ENCODE results near the gene SPATA32. TPM values are rescaled to one million over a fixed set of nuclear protein-coding genes. Genes with fewer than 3 reads are reported as not detected.

SPATA32 gene
- total RNA-seq, 2 experiments from 2014 or later: 0.23 to 0.49 TPM

DNA sequence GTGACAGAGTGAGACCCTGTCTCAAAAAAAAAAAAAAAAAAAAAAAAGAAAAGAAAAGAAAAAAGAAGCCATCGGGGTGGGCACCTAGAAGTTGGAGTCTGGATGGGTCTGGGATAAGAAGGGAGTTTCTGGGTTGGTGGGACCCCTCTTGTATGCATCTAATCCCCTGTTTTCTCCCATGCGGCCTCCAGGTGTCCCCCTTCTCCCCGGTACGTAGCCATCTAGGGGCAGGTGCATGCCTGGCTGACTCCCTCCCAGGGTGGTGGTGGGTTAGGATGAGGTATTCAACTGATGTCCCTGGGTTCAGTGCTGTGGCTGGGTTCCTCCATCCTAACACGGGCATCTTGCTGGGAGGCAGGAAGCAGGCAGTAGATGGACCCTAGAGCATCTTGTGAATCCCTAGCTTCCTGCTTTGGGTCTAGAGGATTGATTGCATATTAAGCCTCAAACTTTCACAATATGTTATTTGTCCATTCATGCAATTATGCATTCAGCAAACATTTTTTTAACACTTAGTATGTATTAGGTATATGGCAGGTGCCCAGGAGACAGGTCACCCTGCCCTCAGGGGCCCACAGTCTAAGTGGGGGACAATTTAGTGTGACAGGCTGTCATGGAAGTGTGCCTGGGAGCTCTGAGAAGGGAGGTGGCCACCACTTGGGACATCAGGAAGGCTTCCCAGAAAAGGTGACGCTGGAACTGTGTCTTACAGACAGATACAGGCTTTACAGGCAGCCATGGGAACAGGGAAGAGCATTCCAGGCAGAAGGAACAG is 27.1 kb downstream of the SPATA32 start:
- ATAC-seq: peak; percentile 72
- DNase-seq: peak; percentile 66

DNA sequence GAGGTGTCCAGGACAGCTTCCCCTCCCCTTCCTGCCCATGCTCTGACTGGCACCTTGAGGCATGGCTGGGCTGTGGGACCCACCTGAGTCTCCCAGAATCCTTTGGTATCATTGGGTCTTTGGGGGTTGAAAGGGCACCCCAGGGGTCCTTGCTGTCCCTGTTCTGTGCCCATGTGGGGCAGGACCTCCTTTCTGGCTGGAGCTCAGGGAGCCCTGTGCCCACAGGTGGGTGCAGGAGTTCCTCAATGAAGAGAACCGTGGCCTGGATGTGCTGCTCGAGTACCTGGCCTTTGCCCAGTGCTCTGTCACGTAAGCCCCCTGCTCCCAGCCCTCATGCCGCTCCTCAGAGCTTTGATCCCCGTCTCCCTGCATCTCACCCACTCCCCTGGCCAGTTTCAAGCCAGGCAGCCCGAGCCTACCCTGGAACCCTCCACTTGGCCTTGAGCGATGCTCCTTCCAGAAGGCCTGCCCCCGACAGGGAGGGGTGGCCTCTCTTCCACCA is 28.4 kb downstream of the SPATA32 start:
- DNase-seq (no peak), ATAC-seq (no peak)
- CTCF ChIA-PET: interaction anchor here (1.2 to 16.1 kb wide), 3 partner anchors 10 to 151 kb away, joined by 6 to 386 read pairs (median 23); partner anchors contain the start of gene FMNL1
- no peaks in the 10 kb centered on the region for H3K9me3 Mint-ChIP-seq (ENCODE audit: low read depth)
- H3K27ac Mint-ChIP-seq: peak overlapping the region; percentile 58
- H3K27me3 Mint-ChIP-seq: no peaks in the 10 kb centered on the region
- H3K4me1 Mint-ChIP-seq: peaks cover 74% of the 10 kb centered on the region
- H3K36me3 Mint-ChIP-seq: peaks cover 45% of the 10 kb centered on the region
- H3K4me3 Mint-ChIP-seq: no peak overlapping the region

More for the DNA sequence above, 27.1 kb downstream of the SPATA32 start:
- Mint-ChIP-seq H3K27me3 (no peaks in the 10 kb centered on the region), H3K4me3 (no peak overlapping the region), H3K27ac (peak overlapping the region; percentile 69), H3K36me3 (peaks cover 57% of the 10 kb centered on the region), H3K9me3 (ENCODE audit: low read depth) (no peaks in the 10 kb centered on the region), H3K4me1 (peaks cover 66% of the 10 kb centered on the region)
- CTCF ChIA-PET: interaction anchor here (0.6 to 16.1 kb wide), 25 partner anchors 12 to 787 kb away, joined by 3 to 386 read pairs (median 4); partner anchors contain the start of genes ACBD4 and FMNL1

DNA sequence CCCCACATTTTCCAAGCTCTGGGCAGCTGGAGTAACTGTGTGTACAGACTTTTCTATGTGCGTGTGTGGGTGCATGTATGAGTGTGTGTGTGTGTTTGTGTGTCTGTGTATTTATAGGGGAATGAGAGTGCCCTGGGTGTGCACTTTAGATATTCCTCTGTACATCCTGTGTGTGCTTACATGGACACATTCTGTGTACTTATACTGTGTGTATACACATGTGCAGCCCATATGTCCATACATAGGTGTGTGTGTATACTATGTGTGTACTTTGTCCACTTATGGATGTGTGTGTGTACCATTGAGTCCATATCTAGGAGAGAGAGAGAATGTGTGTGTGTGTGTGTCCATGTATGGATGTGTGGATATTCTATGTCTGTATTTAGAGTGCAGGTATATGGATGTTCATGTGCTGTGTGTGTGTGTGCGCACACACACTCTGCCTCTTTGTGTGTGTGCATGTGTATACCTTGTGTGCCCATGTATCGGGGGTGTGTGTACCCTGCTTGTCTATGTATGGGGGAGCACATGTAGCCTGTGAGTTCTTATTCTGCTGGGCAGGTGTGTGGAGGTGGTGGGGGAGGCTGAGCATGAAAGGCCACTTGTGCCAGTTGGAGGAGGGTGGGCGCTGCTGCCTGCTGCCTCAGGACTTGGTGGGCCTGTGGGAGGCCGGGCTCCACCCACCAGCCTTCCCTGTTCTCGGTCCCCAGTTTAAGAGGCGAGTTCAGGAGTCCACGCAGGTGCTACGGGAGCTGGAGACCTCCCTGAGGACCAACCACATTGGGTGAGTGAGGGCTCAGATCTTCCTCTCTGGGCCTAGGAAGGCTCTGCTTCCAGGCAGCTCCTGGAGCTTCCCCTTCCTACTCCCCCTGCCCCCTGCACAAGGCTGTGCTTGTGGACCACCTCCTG is 29.1 kb downstream of the SPATA32 start:
- peak overlapping the region; percentile 54 for H3K27ac Mint-ChIP-seq
- DNase-seq: peak; percentile 36
- no peak overlapping the region for H3K4me3 Mint-ChIP-seq
- peaks cover 76% of the 10 kb centered on the region for H3K4me1 Mint-ChIP-seq
- H3K27me3 Mint-ChIP-seq: no peaks in the 10 kb centered on the region
- no peaks in the 10 kb centered on the region for H3K9me3 Mint-ChIP-seq (ENCODE audit: low read depth)
- ATAC-seq: no peak
- CTCF ChIA-PET: interaction anchor here (1.2 to 16.1 kb wide), 6 partner anchors 10 to 152 kb away, joined by 6 to 386 read pairs (median 10); partner anchors contain the start of genes ACBD4 and FMNL1
- H3K36me3 Mint-ChIP-seq: peaks cover 40% of the 10 kb centered on the region

DNA sequence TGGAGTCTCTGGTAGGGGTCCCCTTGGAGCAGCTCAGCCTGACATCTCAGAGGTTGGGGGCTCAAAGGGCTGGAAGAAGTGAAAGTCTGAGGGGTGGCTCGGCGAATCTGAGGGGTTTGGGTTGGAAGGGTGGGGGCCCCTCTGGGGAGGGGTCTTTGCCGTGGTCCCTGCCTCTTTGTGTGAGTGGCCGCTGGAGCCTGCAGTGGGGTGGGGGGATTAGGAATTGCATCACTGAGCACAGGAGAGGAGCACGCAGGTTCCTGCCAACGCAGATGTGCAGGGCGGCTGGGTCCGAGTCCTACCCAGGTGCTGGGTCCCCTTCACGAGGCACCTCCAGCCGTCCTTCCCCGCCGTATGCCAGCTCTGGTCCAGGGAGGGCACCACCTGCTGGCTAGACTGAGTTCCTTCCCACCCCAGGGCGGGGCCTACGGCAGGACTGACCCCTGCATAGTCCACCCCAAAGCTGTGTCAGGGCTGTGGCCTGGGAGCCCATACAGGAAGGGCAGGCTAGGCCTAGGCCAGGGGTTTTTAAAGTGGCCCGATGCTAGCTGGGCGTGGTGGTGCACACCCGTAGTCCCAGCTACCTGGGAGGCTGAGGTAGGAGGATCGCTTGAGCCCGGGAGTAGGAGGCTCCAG is 30.3 kb downstream of the SPATA32 start:
- Mint-ChIP-seq H3K9me3 (ENCODE audit: low read depth) (no peaks in the 10 kb centered on the region), H3K27ac (peak overlapping the region; percentile 59), H3K4me1 (peaks cover 82% of the 10 kb centered on the region), H3K4me3 (no peak overlapping the region), H3K27me3 (no peaks in the 10 kb centered on the region), H3K36me3 (peaks cover 41% of the 10 kb centered on the region)
- CTCF ChIA-PET: interaction anchor here (0.6 to 16.1 kb wide), 9 partner anchors 9 to 154 kb away, joined by 3 to 386 read pairs (median 7); partner anchors contain the start of genes ACBD4, FMNL1 and HEXIM1
- ATAC-seq: no peak
- no peak for DNase-seq

DNA sequence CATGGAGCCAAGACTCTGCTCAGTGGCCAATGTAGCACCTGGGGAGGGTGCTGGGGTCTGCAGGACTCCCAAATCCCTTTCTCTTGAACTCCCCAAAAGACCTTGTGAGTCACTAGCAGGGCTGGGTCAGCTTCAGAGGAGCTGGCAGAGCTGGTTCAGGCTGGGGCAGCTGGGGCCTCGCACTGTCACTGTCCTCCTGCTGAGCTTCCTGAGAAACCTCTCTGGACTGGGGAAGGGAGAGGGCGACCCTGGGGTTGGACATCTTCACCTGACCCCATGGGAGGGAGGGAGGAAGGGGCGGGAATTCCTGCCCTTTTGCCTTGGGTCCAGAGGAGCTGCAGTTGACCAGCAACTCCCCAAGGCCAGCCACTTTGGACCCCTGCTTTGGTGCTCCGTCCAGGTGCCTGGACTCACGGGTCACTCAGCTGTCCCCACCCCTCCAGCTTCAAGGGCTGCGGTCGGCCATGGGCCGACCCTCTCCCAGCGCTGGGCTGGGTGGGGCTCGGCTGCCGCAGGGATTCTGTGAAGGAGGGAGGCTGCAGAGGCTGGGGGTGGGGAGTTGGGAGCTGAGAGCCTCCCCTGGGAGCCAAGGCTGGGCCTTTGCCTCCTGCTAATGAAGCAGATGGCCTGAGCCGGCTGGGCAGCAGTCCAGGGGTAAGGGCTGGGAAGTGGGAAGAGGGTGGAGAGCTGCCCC is 31.0 kb downstream of the SPATA32 start:
- Mint-ChIP-seq H3K4me3 (no peak overlapping the region), H3K4me1 (peaks cover 84% of the 10 kb centered on the region), H3K9me3 (ENCODE audit: low read depth) (no peaks in the 10 kb centered on the region), H3K27ac (peak overlapping the region; percentile 100), H3K36me3 (peaks cover 41% of the 10 kb centered on the region), H3K27me3 (no peaks in the 10 kb centered on the region)
- no peak for ATAC-seq
- DNase-seq: no peak
- CTCF ChIA-PET: interaction anchor here (0.6 to 16.1 kb wide), 9 partner anchors 8 to 154 kb away, joined by 3 to 386 read pairs (median 7); partner anchors contain the start of genes ACBD4, FMNL1 and HEXIM1

DNA sequence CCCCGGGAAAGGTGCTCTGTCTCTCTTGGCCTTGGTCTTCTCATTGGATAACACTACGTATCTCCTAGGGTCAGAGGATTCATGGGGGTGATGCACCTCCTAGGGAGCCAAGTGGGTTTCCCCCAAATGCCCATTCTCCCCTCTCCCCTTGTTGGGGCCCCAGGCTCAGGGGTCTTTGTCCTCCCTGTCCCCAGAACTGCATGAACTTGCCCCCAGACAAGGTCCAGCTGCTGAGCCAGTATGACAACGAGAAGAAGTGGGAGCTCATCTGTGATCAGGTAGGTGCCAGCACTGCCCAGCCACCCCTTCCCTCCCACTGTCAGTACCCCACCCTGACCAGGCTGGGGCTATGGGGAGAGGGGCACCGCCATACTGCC is 31.5 kb downstream of the SPATA32 start:
- no peak for DNase-seq
- Mint-ChIP-seq H3K27ac (peak overlapping the region; percentile 100), H3K36me3 (peaks cover 37% of the 10 kb centered on the region), H3K4me1 (peaks cover 84% of the 10 kb centered on the region), H3K27me3 (no peaks in the 10 kb centered on the region), H3K9me3 (ENCODE audit: low read depth) (no peaks in the 10 kb centered on the region), H3K4me3 (no peak overlapping the region)
- CTCF ChIA-PET: interaction anchor here (1.4 to 16.1 kb wide), 8 partner anchors 7 to 155 kb away, joined by 3 to 386 read pairs (median 8); partner anchors contain the start of genes ACBD4, FMNL1, HEXIM1 and MAP3K14
- ATAC-seq: no peak

DNA sequence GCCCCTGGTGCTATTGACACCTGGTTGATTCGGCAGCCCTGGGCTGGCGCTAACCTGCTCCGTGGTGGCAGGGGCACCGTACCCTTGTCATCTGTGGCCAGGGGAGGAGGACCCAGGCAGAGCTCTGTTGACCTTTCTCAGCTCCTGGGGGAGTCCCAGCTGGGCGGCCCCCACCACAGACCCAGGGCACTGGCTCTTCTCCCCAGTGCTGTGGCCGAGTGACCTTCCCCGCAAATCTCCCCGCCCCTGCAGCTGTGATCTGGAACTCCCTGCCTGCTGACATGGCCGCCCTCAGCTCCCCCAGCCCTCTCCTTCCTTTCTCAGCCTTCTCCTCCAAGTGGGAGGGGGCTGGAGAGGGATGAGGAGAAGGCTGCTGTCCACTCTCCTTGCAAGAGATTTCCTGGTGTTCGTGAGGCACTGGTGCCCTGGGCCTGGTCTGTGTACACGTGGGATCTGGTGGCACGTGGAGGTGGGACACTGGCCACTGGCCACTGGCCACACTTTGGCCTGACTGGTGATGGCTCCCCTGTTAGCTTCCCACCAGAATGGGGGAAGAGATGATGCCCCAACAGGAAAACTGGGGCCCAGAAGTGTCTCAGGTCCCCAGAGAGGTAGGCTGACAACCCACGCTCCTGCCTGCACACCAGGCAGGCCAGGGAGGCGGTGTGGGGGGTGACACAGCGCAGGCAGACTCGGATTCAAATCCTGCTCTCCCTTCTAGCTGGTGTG is 32.0 kb downstream of the SPATA32 start:
- H3K27me3 Mint-ChIP-seq: no peaks in the 10 kb centered on the region
- DNase-seq: peak; percentile 55
- H3K27ac Mint-ChIP-seq: peak overlapping the region; percentile 100
- H3K4me1 Mint-ChIP-seq: peaks cover 82% of the 10 kb centered on the region
- CTCF ChIA-PET: interaction anchor here (0.5 to 16.1 kb wide), 12 partner anchors 7 to 183 kb away, joined by 3 to 386 read pairs (median 6); partner anchors contain the start of genes ACBD4, FMNL1, HEXIM1 and HEXIM2
- ATAC-seq: no peak
- no peaks in the 10 kb centered on the region for H3K9me3 Mint-ChIP-seq (ENCODE audit: low read depth)
- peaks cover 37% of the 10 kb centered on the region for H3K36me3 Mint-ChIP-seq
- peak overlapping the region; percentile 93 for H3K4me3 Mint-ChIP-seq

DNA sequence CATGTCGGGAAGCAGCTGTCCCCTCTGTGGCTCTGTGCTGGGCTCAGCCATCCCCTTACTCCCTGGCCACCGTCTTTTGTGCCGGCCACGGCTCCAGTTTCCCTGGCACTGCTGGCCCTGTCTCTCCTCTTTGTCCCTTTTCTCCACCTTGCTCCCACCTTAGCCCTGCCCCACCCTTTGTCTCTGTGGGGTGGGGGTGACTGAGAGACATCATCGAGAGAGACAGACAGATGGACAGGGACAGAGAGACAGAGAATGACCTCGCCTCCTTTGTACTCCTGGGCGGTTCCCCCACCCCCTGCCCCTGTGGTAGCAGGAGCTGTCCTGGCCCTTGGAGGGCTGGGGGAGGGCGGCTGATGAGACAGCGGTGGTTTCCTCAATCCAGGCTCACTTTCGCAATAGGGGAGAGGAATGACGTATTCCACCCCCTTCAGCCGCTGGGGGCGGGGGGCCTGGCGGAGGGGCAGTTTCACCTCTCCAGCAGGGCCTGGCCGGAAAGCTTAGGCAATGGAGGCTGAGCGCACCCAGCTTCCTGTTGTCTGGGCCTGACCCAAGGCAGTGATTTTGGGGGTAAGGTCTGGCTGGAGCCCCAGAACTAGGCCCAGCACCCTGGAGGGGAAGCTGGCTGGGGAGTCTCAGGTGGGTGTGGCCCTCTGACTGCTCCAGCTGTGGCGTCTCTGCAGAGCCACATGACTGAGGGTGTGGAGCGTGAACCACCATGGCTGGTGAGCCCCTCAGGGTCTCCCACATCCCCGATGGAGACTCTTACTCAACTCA is 32.9 kb downstream of the SPATA32 start:
- H3K9me3 Mint-ChIP-seq (ENCODE audit: low read depth): no peaks in the 10 kb centered on the region
- peak; percentile 93 for DNase-seq
- H3K4me1 Mint-ChIP-seq: peaks cover 74% of the 10 kb centered on the region
- ATAC-seq: peak; percentile 47
- H3K4me3 Mint-ChIP-seq: peak overlapping the region; percentile 93
- CTCF ChIA-PET: interaction anchor here (0.5 to 16.1 kb wide), 14 partner anchors 6 to 182 kb away, joined by 3 to 386 read pairs (median 4); partner anchors contain the start of genes ACBD4, FMNL1, HEXIM1 and HEXIM2
- peak overlapping the region; percentile 100 for H3K27ac Mint-ChIP-seq
- H3K36me3 Mint-ChIP-seq: peaks cover 37% of the 10 kb centered on the region
- H3K27me3 Mint-ChIP-seq: no peaks in the 10 kb centered on the region

DNA sequence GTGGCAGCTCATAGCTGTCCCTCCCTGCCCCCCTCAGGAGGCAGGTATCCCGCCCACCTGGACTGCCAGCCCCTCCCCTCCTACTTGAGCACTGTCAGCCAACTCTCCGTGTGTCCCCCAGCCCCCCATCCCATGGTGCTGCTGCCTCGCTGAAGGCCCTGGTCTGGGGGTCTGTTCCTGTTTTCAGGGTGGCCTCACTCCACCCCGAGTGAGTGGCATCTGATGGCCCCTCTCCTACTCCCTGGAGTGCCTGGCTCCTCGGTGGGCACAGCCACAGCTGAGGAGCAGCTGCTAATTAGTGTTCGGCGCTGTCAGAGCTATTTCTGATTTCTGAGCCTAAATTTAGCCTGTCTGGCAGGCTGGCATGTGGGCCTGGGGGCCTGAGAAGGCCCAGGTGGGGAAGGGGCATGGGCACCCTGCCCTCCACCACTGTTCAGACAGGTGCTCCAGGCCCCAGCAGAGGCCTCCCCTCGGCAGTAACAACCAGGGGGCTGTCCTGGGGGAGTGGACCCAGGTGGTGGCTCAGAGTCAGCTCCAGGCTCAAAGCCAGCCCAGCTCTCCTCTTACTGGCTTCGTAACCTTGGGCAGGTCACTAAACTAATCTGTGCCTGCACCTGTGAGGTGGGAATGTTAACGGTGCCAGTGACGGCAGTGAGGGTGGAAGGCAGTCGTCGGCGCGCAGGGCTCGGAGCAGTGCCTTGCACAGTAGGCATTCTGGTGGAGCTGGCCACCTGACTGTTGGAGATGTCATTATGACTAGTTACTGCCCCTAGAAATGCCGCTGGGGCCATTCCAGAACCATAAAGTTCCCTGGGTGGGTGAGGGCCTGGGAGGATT is 33.8 kb downstream of the SPATA32 start:
- no peak for ATAC-seq
- CTCF ChIA-PET: interaction anchor here (0.9 to 16.1 kb wide), 9 partner anchors 5 to 93 kb away, joined by 3 to 386 read pairs (median 10); partner anchors contain the start of genes ACBD4, FMNL1, HEXIM1 and HEXIM2
- H3K36me3 Mint-ChIP-seq: peaks cover 45% of the 10 kb centered on the region

More for the DNA sequence above, 33.8 kb downstream of the SPATA32 start:
- peaks cover 70% of the 10 kb centered on the region for H3K4me1 Mint-ChIP-seq
- peak overlapping the region; percentile 100 for H3K27ac Mint-ChIP-seq
- no peaks in the 10 kb centered on the region for H3K27me3 Mint-ChIP-seq
- H3K9me3 Mint-ChIP-seq (ENCODE audit: low read depth): no peaks in the 10 kb centered on the region
- H3K4me3 Mint-ChIP-seq: peak overlapping the region; percentile 93
- peak; percentile 57 for DNase-seq
